Activated B cell treated with CpG ODN at 0.5 μM for 24 hours (primary cell): ENCODE results near the gene HDAC9. TPM values are rescaled to one million over a fixed set of nuclear protein-coding genes. Genes with fewer than 3 reads are reported as not detected.

Experiments used
- ATAC-seq: fragments of 200-7000 bp; cut with Tn5 transposase; one replicate; pipeline ENCODE4 v1.10.0; 2021; ENCODE audit warnings: low read depth, mild to moderate bottlenecking, moderate library complexity
- CTCF ChIA-PET: fragments of 350-600 bp; sonication (Branson Sonifier 250); formaldehyde crosslinking; loops from one replicate; lab custom pipeline; 2021; ENCODE audit warnings: antibody characterized with exemption; lab: Charles Lee
- POLR2A ChIA-PET: fragments of 350-600 bp; sonication (Branson Sonifier 250); formaldehyde crosslinking; loops from one replicate; lab custom pipeline; 2021; ENCODE audit warnings: antibody characterized with exemption; lab: Charles Lee
- DNase-seq: peaks from one replicate; pipeline ENCODE4 v3.0.0; 2022
- H3K27ac Mint-ChIP-seq: one replicate; pipeline ENCODE4 v1.8.0; 2020; ENCODE audit warnings: mixed read lengths
- H3K27me3 Mint-ChIP-seq: one replicate; pipeline ENCODE4 v1.8.0; 2021; ENCODE audit warnings: mixed read lengths
- H3K36me3 Mint-ChIP-seq: one replicate; pipeline ENCODE4 v1.8.0; 2021; ENCODE audit warnings: low read depth, mixed read lengths
- H3K4me1 Mint-ChIP-seq: one replicate; pipeline ENCODE4 v1.8.0; 2021; ENCODE audit warnings: mixed read lengths
- H3K4me3 Mint-ChIP-seq: one replicate; pipeline ENCODE4 v1.8.0; 2020; ENCODE audit warnings: mild to moderate bottlenecking, mixed read lengths
- H3K9me3 Mint-ChIP-seq: one replicate; pipeline ENCODE4 v1.8.0; 2020; ENCODE audit warnings: mixed read lengths
- intact Hi-C: fragments of 100-400 bp; cut with micrococcal nuclease; formaldehyde crosslinking; loops from one replicate; pipeline ENCODE4 v1.15.1; 2024
- total RNA-seq: library from RNA; stranded (reverse); gene quantifications from 2 replicates; pipeline ENCODE4 v1.2.3, GENCODE V29; 2022
- TF ChIP-seq, protein P1 (sequence below): fragments of 200-600 bp; IDR thresholded peaks from one replicate; pipeline ENCODE4 v1.8.0; 2022; ENCODE audit warnings: antibody characterized with exemption, mild to moderate bottlenecking

HDAC9 gene
- total RNA-seq, 1 donor from 2014 or later, result 149 TPM

DNA sequence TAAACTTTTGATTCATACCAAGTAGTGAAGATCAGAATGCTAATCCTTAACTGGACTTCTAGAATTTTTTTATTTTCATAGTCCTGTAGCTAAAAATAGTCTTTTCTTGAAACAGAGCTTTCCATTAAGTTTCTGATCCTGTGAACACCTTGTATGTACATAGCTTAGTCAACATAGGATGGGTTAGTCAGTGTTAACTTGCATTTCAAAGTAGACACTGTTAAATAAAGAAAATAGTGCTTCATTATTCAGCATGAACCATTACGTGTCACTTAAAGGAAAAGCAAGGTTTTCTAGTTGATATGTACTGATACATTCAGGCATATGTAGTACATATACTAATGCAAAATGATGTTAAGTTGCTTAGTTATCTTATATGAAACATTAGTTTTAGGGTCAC lies 7.5 kb upstream of the HDAC9 start:
- ATAC-seq (no peak), DNase-seq (no peak)
- Mint-ChIP-seq H3K4me3 (no peak overlapping the region), H3K9me3 (no peaks in the 10 kb centered on the region), H3K27ac (peak overlapping the region; percentile 18), H3K27me3 (no peaks in the 10 kb centered on the region), H3K36me3 (no peaks in the 10 kb centered on the region), H3K4me1 (peaks cover 21% of the 10 kb centered on the region)
- TF ChIP-seq, protein P1, sequence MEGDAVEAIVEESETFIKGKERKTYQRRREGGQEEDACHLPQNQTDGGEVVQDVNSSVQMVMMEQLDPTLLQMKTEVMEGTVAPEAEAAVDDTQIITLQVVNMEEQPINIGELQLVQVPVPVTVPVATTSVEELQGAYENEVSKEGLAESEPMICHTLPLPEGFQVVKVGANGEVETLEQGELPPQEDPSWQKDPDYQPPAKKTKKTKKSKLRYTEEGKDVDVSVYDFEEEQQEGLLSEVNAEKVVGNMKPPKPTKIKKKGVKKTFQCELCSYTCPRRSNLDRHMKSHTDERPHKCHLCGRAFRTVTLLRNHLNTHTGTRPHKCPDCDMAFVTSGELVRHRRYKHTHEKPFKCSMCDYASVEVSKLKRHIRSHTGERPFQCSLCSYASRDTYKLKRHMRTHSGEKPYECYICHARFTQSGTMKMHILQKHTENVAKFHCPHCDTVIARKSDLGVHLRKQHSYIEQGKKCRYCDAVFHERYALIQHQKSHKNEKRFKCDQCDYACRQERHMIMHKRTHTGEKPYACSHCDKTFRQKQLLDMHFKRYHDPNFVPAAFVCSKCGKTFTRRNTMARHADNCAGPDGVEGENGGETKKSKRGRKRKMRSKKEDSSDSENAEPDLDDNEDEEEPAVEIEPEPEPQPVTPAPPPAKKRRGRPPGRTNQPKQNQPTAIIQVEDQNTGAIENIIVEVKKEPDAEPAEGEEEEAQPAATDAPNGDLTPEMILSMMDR, result no peak
- CTCF ChIA-PET, result interaction anchor here (0.9 kb wide), 1 partner anchor 88 kb away, joined by 3 read pairs; no protein-coding TSS in a partner anchor
- POLR2A ChIA-PET, result interaction anchor here (1.1 to 2.9 kb wide), 2 partner anchors 9 to 15 kb away, joined by 3 to 11 read pairs; no protein-coding TSS in a partner anchor
- intact Hi-C loops, result loop anchor here (1.0 to 5.0 kb wide), 2 partner anchors 9 to 36 kb away; no protein-coding TSS in a partner anchor

DNA sequence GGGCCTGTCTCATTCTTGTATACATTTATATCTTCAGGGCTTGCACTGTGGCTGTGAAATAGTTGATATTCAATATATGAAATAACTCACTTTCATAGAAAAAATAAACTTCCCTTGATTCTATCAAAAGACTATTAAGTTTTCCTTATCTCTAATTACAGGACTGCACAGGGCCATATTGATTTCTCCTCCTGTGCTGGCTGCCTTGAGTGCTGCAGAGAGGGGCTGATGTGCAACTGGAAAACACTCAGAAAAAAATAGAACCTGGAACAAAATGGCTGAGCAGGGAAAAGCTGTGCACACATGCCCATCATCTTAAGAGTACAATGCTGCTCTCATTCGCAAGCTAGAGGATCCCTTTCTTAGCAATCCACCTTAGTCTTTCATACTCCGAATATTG lies 5.9 kb upstream of the HDAC9 start:
- Mint-ChIP-seq H3K27me3 (no peaks in the 10 kb centered on the region), H3K9me3 (no peaks in the 10 kb centered on the region), H3K4me3 (no peak overlapping the region), H3K4me1 (peaks cover 28% of the 10 kb centered on the region), H3K27ac (no peak overlapping the region), H3K36me3 (no peaks in the 10 kb centered on the region)
- DNase-seq (no peak), ATAC-seq (no peak)
- TF ChIP-seq, protein P1, result no peak
- ChIA-PET CTCF (interaction anchor here (1.0 to 1.3 kb wide), 2 partner anchors 81 to 176 kb away, joined by 4 read pairs; no protein-coding TSS in a partner anchor), POLR2A (interaction anchor here (0.8 to 2.9 kb wide), 2 partner anchors 8 to 100 kb away, joined by 5 to 11 read pairs; no protein-coding TSS in a partner anchor)
- intact Hi-C loops, result loop anchor here (5.0 to 10.0 kb wide), 3 partner anchors 37 to 1175 kb away; partner anchors contain the start of gene SNX13

DNA sequence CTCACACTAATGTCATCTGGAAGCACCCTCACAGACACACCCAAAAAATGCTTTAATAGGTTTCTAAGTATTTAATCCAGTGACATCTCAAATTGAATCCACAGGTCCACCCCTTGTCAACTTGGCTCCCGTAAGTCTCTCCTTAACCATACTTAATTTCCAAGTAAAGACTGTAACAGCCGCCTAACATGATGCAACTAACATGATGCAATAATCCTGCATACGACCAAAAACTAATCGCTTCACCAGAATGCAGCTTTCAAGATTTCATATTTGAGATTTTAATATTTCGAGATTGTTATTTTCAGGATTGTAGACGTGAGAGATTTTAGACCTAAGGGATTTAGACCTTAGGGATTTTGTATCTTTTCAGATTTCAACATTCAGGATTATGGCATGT lies 3.7 kb upstream of the HDAC9 start:
- H3K36me3 Mint-ChIP-seq, result peaks cover 13% of the 10 kb centered on the region
- ChIA-PET CTCF (no interaction called here), POLR2A (no interaction called here)
- DNase-seq (no peak), ATAC-seq (no peak)
- peaks cover 36% of the 10 kb centered on the region for H3K4me1 Mint-ChIP-seq
- no peak overlapping the region for H3K4me3 Mint-ChIP-seq
- no peak overlapping the region for H3K27ac Mint-ChIP-seq
- intact Hi-C loops, result loop anchor here (10.0 kb wide), 2 partner anchors 547 to 1173 kb away; partner anchors contain the start of gene SNX13
- TF ChIP-seq, protein P1, result no peak
- no peaks in the 10 kb centered on the region for H3K27me3 Mint-ChIP-seq
- no peaks in the 10 kb centered on the region for H3K9me3 Mint-ChIP-seq

DNA sequence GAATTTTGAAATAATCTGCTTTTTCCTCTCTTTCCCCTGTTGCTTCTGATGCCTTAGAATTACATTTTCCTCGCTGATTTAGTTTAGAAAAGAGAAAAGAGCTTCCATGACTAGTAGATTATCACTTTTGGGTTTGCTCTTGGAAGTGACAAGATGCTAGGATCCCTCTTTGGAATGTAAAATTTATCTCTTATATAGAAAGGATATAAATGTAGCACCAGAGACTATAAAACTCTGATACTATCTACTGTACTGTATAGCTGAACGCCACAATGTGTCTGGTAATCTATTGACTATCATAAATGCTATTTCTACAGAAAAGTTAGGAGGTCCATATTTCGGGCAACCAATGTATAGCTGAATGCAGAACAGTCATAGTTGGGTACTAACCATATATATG lies 1.1 kb upstream of the HDAC9 start:
- Mint-ChIP-seq H3K4me1 (peaks cover 40% of the 10 kb centered on the region), H3K27me3 (no peaks in the 10 kb centered on the region), H3K36me3 (peaks cover 21% of the 10 kb centered on the region), H3K9me3 (no peaks in the 10 kb centered on the region), H3K4me3 (no peak overlapping the region), H3K27ac (peak overlapping the region; percentile 95)
- ATAC-seq (no peak), DNase-seq (no peak)
- TF ChIP-seq, protein P1, result no peak
- ChIA-PET POLR2A (interaction anchor here (5.5 to 5.8 kb wide), 2 partner anchors 12 to 26 kb away, joined by 71 to 117 read pairs; no protein-coding TSS in a partner anchor), CTCF (interaction anchor here (1.5 kb wide), 1 partner anchor 139 kb away, joined by 3 read pairs; no protein-coding TSS in a partner anchor)
- intact Hi-C loops, result loop anchor here (2.0 to 10.0 kb wide), 3 partner anchors 138 to 1170 kb away; partner anchors contain the start of gene SNX13

DNA sequence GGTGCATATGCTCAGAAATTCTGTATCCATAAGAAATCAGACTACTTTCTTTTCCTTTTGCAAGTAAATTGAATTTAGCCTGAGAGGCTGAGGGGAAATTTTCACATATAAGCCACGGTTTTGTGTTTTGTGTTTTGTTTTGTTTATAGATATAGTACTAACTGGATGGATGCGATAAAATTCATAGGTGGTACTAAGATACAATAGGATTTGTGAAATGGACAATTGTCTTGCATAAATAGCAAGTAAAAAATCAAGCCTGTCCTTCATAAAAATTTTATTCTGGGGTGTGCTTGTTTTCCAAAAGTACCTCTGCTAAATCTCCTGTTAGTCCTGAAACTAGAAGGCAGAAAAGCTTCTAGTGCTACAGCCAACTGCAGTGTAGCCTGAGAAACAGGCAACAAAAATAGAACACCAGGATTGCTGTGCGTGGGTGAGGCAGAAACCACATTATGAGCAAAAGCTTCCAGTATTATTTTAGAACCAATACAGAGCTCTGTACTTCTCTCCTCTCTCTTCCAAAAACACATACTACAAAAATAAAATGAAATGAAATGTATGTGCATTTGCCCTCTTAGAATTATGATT lies 634 bp upstream of the HDAC9 start:
- DNase-seq (no peak), ATAC-seq (no peak)
- Mint-ChIP-seq H3K4me3 (peak overlapping the region; percentile 95), H3K9me3 (no peaks in the 10 kb centered on the region), H3K27me3 (no peaks in the 10 kb centered on the region), H3K27ac (peak overlapping the region; percentile 95), H3K36me3 (peaks cover 21% of the 10 kb centered on the region), H3K4me1 (peaks cover 45% of the 10 kb centered on the region)
- intact Hi-C loops, result loop anchor here (1.0 to 10.0 kb wide), 11 partner anchors 8 to 1722 kb away; partner anchors contain the start of genes MACC1 and SNX13
- ChIA-PET CTCF (interaction anchor here (1.3 to 4.2 kb wide), 4 partner anchors 14 to 142 kb away, joined by 4 to 24 read pairs (median 9); no protein-coding TSS in a partner anchor), POLR2A (interaction anchor here (0.6 to 5.8 kb wide), 13 partner anchors 12 to 138 kb away, joined by 3 to 117 read pairs (median 4); no protein-coding TSS in a partner anchor)
- TF ChIP-seq, protein P1, result no peak
